Activated T-helper 2 cell treated with anti-CD3 and anti-CD28 coated beads, Interferon-gamma antibody, Interleukin-2, Interleukin-4, amounts not matched to agents 10 μg/mL and 5 μg/mL and 100 μg/mL, durations not matched to agents 14 hours and 24 hours and 36 hours (primary cell): ENCODE data around the gene ACE2. TPM values are rescaled to one million over a fixed set of nuclear protein-coding genes. Genes with fewer than 3 reads are reported as not detected.

Experiments
- DNase-seq: peaks from one replicate; pipeline ENCODE4 v3.0.0; 2021; ENCODE audit warnings: low spot score
- H3K27ac Mint-ChIP-seq: one replicate; pipeline ENCODE4 v1.8.0; 2021; ENCODE audit warnings: mixed read lengths
- H3K27me3 Mint-ChIP-seq: one replicate; pipeline ENCODE4 v1.8.0; 2021; ENCODE audit warnings: low read depth, mixed read lengths
- H3K36me3 Mint-ChIP-seq: one replicate; pipeline ENCODE4 v1.8.0; 2021; ENCODE audit warnings: low read depth, mixed read lengths
- H3K4me1 Mint-ChIP-seq: one replicate; pipeline ENCODE4 v1.8.0; 2021; ENCODE audit warnings: low read depth, mixed read lengths
- H3K4me3 Mint-ChIP-seq: one replicate; pipeline ENCODE4 v1.8.0; 2021; ENCODE audit warnings: low read depth, mild to moderate bottlenecking, moderate library complexity, mixed read lengths
- H3K9me3 Mint-ChIP-seq: one replicate; pipeline ENCODE4 v1.8.0; 2021; ENCODE audit warnings: mixed read lengths
- intact Hi-C: fragments of 100-400 bp; cut with micrococcal nuclease; formaldehyde crosslinking; loops from one replicate; pipeline ENCODE4 v1.15.1; 2023
- total RNA-seq: library from RNA; stranded (reverse); gene quantifications from 2 replicates; pipeline ENCODE4 v1.2.3, GENCODE V29; 2022

The ACE2 gene
- total RNA-seq, 1 donor from 2014 or later: not detected

- H3K4me1 Mint-ChIP-seq: no peaks in the 10 kb centered on the region
- no peaks in the 10 kb centered on the region for H3K9me3 Mint-ChIP-seq
- no peak overlapping the region for H3K27ac Mint-ChIP-seq
- peaks cover 6% of the 10 kb centered on the region for H3K27me3 Mint-ChIP-seq
- H3K36me3 Mint-ChIP-seq: no peaks in the 10 kb centered on the region
- no peak overlapping the region for H3K4me3 Mint-ChIP-seq
- no peak for DNase-seq
- intact Hi-C loops: no loop called here
Measured at GRCh38 chrX:15567267-15567666, 33.5 kb downstream of the ACE2 start.

DNA sequence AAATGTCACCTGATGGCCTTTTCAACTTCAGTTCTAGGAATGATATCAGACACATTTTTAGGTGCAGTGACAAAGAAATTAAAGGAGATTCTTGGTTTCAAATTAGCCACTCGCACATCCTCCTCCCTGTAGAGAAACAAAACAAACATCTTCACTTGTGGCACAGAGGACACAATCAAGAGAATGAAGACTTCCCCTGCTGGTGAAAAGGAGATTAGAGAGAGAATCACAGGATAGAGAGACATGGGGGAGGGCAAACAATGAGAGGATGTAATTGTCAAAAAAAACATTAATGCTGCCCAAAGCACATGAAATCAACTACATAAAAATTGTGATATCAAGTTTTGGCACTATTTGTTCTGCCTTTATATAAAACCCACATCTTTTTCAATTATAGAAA is 34.5 kb downstream of the ACE2 start:
- Mint-ChIP-seq H3K4me3 (no peak overlapping the region), H3K27ac (no peak overlapping the region), H3K27me3 (peaks cover 6% of the 10 kb centered on the region), H3K36me3 (no peaks in the 10 kb centered on the region), H3K9me3 (no peaks in the 10 kb centered on the region), H3K4me1 (no peaks in the 10 kb centered on the region)
- intact Hi-C loops: no loop called here
- DNase-seq: no peak

DNA sequence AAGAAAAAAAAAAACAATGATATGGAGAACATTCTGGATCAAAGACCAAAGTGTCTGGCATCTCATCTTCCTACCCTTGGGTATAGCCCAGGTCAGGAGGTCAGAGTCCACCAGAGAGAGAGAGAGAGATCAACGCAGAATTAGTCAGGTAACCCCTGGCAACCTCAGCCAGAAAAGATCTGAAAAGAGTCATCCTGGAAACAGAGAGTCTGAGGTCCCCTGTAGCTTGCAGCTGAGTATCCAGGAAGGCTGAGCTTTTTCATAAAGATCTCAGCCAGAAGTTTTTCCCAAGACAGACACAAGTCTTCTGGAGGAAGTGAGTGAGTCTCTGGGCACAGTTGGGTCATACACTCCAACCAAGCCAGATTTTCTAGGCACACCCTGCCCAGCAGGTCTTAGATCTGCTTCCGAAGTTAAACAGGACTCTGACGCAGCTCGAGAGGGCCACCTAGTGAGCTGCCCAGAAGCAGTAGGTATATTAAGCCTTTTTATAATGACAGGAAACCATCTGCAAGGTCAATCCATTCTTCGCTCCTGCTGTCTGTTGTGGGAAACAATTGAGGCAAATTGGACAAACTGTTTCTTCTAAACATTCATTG is 35.7 kb downstream of the ACE2 start:
- H3K27ac Mint-ChIP-seq: no peak overlapping the region
- no peaks in the 10 kb centered on the region for H3K36me3 Mint-ChIP-seq
- no peak overlapping the region for H3K4me3 Mint-ChIP-seq
- intact Hi-C loops: loop anchor here (1.0 kb wide), 2 partner anchors 67 to 94 kb away; no protein-coding TSS in a partner anchor
- H3K9me3 Mint-ChIP-seq: no peaks in the 10 kb centered on the region
- peak; percentile 9 for DNase-seq
- peaks cover 5% of the 10 kb centered on the region for H3K27me3 Mint-ChIP-seq
- no peaks in the 10 kb centered on the region for H3K4me1 Mint-ChIP-seq

- no peak overlapping the region for H3K27ac Mint-ChIP-seq
- no peak overlapping the region for H3K4me3 Mint-ChIP-seq
- H3K9me3 Mint-ChIP-seq: no peaks in the 10 kb centered on the region
- intact Hi-C loops: no loop called here
- no peaks in the 10 kb centered on the region for H3K4me1 Mint-ChIP-seq
- H3K36me3 Mint-ChIP-seq: no peaks in the 10 kb centered on the region
- no peak for DNase-seq
- H3K27me3 Mint-ChIP-seq: peaks cover 2% of the 10 kb centered on the region
Measured at GRCh38 chrX:15563056-15563455, 37.7 kb downstream of the ACE2 start.

GRCh38 chrX:15560924-15561323 is 39.8 kb downstream of the ACE2 start:
- Mint-ChIP-seq H3K36me3 (no peaks in the 10 kb centered on the region), H3K9me3 (no peaks in the 10 kb centered on the region), H3K4me1 (no peaks in the 10 kb centered on the region), H3K4me3 (no peak overlapping the region), H3K27me3 (peaks cover 2% of the 10 kb centered on the region), H3K27ac (no peak overlapping the region)
- intact Hi-C loops: no loop called here
- DNase-seq: no peak

GRCh38 chrX:15559227-15559626 is 41.5 kb downstream of the ACE2 start:
- no peaks in the 10 kb centered on the region for H3K9me3 Mint-ChIP-seq
- no peaks in the 10 kb centered on the region for H3K4me1 Mint-ChIP-seq
- intact Hi-C loops: no loop called here
- no peaks in the 10 kb centered on the region for H3K36me3 Mint-ChIP-seq
- DNase-seq: no peak
- H3K4me3 Mint-ChIP-seq: no peak overlapping the region
- H3K27me3 Mint-ChIP-seq: peaks cover 2% of the 10 kb centered on the region
- H3K27ac Mint-ChIP-seq: no peak overlapping the region

GRCh38 chrX:15549189-15550012 is 51.4 kb downstream of the ACE2 start:
- no peaks in the 10 kb centered on the region for H3K4me1 Mint-ChIP-seq
- H3K4me3 Mint-ChIP-seq: no peak overlapping the region
- no peak for DNase-seq
- H3K27ac Mint-ChIP-seq: no peak overlapping the region
- H3K36me3 Mint-ChIP-seq: no peaks in the 10 kb centered on the region
- no peaks in the 10 kb centered on the region for H3K9me3 Mint-ChIP-seq
- H3K27me3 Mint-ChIP-seq: no peaks in the 10 kb centered on the region
- intact Hi-C loops: no loop called here

GRCh38 chrX:15547356-15547755 is 53.4 kb downstream of the ACE2 start:
- H3K27me3 Mint-ChIP-seq: no peaks in the 10 kb centered on the region
- H3K9me3 Mint-ChIP-seq: no peaks in the 10 kb centered on the region
- intact Hi-C loops: no loop called here
- no peaks in the 10 kb centered on the region for H3K36me3 Mint-ChIP-seq
- H3K27ac Mint-ChIP-seq: no peak overlapping the region
- H3K4me1 Mint-ChIP-seq: no peaks in the 10 kb centered on the region
- no peak for DNase-seq
- no peak overlapping the region for H3K4me3 Mint-ChIP-seq

DNA sequence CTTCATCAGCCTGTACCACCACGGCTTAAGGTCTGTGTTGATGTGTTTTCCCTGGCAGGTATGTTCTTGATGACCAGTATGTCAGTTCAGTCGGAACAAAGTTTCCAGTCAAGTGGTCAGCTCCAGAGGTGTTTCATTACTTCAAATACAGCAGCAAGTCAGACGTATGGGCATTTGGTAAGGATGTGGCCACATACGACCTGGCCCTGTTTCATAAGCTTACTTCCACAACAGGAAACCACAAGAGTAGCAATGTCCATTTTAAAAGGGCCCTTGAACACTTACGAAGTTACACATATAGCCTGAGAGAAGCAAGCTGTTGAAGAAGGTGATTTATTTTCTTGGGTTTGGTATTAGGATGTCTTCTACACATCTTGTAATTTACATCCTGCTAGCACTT is 54.0 kb downstream of the ACE2 start:
- no peak overlapping the region for H3K27ac Mint-ChIP-seq
- intact Hi-C loops: no loop called here
- H3K9me3 Mint-ChIP-seq: no peaks in the 10 kb centered on the region
- H3K36me3 Mint-ChIP-seq: no peaks in the 10 kb centered on the region
- DNase-seq: no peak
- no peaks in the 10 kb centered on the region for H3K27me3 Mint-ChIP-seq
- H3K4me3 Mint-ChIP-seq: no peak overlapping the region
- H3K4me1 Mint-ChIP-seq: no peaks in the 10 kb centered on the region

DNA sequence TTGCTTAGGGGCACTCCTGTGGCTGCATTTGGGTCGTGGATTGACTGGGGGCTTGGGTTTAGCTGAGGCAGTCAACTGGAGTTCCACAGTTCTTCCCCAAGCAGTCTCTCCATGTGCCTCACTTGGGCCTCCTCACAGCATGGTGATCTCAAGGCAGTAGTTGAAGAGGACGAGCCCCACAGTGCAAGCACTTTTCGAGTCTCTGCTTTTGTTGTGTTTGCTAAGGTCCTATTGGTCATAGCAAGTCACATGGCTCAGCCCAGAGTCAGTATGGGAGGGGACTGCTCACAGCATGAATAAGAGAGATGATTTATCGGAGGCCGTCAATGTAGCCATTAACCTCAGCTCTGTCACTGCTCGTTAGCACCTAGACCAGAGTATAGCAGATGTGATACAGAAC is 70.4 kb downstream of the ACE2 start:
- H3K4me1 Mint-ChIP-seq: peaks cover 3% of the 10 kb centered on the region

DNA sequence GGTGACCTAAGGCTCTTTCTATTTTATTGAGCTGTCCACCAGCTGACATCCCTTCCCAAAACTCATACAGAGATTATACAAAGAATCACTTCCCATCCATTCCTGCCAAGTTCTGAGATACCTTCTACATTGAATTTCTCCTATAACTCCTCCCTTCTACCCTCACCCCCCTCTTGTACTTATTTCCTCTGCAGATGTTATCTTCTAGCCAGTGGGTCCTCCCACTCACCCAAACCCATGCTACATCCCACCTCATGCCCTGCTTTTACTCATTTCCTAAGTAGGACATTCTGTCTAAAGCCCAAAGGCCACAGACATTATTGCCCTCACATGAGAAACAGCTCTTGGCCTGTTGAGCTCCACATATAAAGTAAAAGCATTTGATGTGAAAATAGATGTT is 71.6 kb downstream of the ACE2 start:
- intact Hi-C loops: no loop called here
- Mint-ChIP-seq H3K4me1 (peaks cover 3% of the 10 kb centered on the region), H3K36me3 (no peaks in the 10 kb centered on the region), H3K27me3 (peaks cover 3% of the 10 kb centered on the region), H3K27ac (no peak overlapping the region), H3K9me3 (no peaks in the 10 kb centered on the region), H3K4me3 (no peak overlapping the region)
- DNase-seq: no peak

More for the DNA sequence above, 70.4 kb downstream of the ACE2 start:
- Mint-ChIP-seq H3K9me3 (no peaks in the 10 kb centered on the region), H3K27ac (no peak overlapping the region), H3K27me3 (peaks cover 3% of the 10 kb centered on the region), H3K36me3 (no peaks in the 10 kb centered on the region), H3K4me3 (no peak overlapping the region)
- intact Hi-C loops: no loop called here
- no peak for DNase-seq

- peaks cover 3% of the 10 kb centered on the region for H3K4me1 Mint-ChIP-seq
- DNase-seq: no peak
- H3K9me3 Mint-ChIP-seq: no peaks in the 10 kb centered on the region
- H3K27ac Mint-ChIP-seq: no peak overlapping the region
- H3K27me3 Mint-ChIP-seq: peaks cover 7% of the 10 kb centered on the region
- H3K36me3 Mint-ChIP-seq: no peaks in the 10 kb centered on the region
- intact Hi-C loops: no loop called here
- H3K4me3 Mint-ChIP-seq: no peak overlapping the region
Measured at GRCh38 chrX:15525664-15526416, 74.9 kb downstream of the ACE2 start.

GRCh38 chrX:15524417-15524816 is 76.3 kb downstream of the ACE2 start:
- H3K4me1 Mint-ChIP-seq: peaks cover 3% of the 10 kb centered on the region
- no peaks in the 10 kb centered on the region for H3K9me3 Mint-ChIP-seq
- H3K36me3 Mint-ChIP-seq: no peaks in the 10 kb centered on the region
- no peak overlapping the region for H3K4me3 Mint-ChIP-seq
- no peak overlapping the region for H3K27ac Mint-ChIP-seq
- peaks cover 7% of the 10 kb centered on the region for H3K27me3 Mint-ChIP-seq
- DNase-seq: no peak
- intact Hi-C loops: no loop called here
